Panc1 (cell line): Measurements from ENCODE around the gene ALDH1A1. TPM values are rescaled to one million over a fixed set of nuclear protein-coding genes. Genes with fewer than 3 reads are reported as not detected.

Source experiments
- ATAC-seq: fragments of 200-7000 bp; cut with Tn5 transposase; 2 replicates; pipeline ENCODE4 v1.9.1; 2020; ENCODE audit warnings: mild to moderate bottlenecking, moderate library complexity
- BruUV-seq: library from RNA; stranded (reverse); fragments of 400-500 nt; replicated peaks from 2 replicates; lab custom pipeline; 2021; lab: Mats Ljungman, UMichigan
- CTCF ChIA-PET: fragments of 300-600 bp; sonication (Branson Sonifier 250); formaldehyde crosslinking; loops from one replicate; lab custom pipeline; 2022; ENCODE audit warnings: antibody characterized with exemption; lab: Charles Lee
- POLR2A ChIA-PET: fragments of 300-600 bp; sonication (Branson Sonifier 250); formaldehyde crosslinking; loops from one replicate; lab custom pipeline; 2022; ENCODE audit warnings: antibody characterized with exemption; lab: Charles Lee
- DNase-seq: peaks from one replicate; pipeline ENCODE4 v3.0.0-alpha.2; 2010; ENCODE audit warnings: low read depth, low spot score
- H3K27ac ChIP-seq: 2 replicates; pipeline ENCODE4 v1.5.1; 2011; ENCODE audit warnings: mild to moderate bottlenecking, low read length, inconsistent platforms
- H3K27me3 ChIP-seq: fragments of 200-500 bp; sonication (Bioruptor generic); 2 replicates; pipeline ENCODE4 v1.6.0; 2014; ENCODE audit warnings: low read length, inconsistent platforms; ENCODE audit not compliant: control insufficient read depth, insufficient read depth
- H3K36me3 ChIP-seq: fragments of 200-500 bp; sonication (Bioruptor generic); 2 replicates; pipeline ENCODE4 v1.5.1; 2014; ENCODE audit warnings: inconsistent platforms, mild to moderate bottlenecking, low read length, moderate library complexity; ENCODE audit not compliant: control insufficient read depth, insufficient read depth
- H3K4me1 ChIP-seq: 2 replicates; pipeline ENCODE4 v1.5.1; 2011; ENCODE audit warnings: inconsistent platforms, mild to moderate bottlenecking, low read length, moderate library complexity; ENCODE audit not compliant: control insufficient read depth, insufficient read depth
- H3K4me3 ChIP-seq, 2 experiments: 2 replicates each; pipeline ENCODE4 v1.5.1; 2011 to 2012; ENCODE audit warnings: low read depth in 2 of 2, low read length in 2 of 2, mild to moderate bottlenecking in 2 of 2, inconsistent platforms in 1 of 2, moderate library complexity in 1 of 2
- H3K9me3 ChIP-seq: fragments of 200-500 bp; sonication (Bioruptor generic); 2 replicates; pipeline ENCODE4 v1.5.1; 2014; ENCODE audit warnings: low read depth, mild to moderate bottlenecking, inconsistent platforms, low read length, moderate library complexity; ENCODE audit not compliant: control insufficient read depth, insufficient read depth
- CTCF ChIP-seq: fragments of 450-650 bp; IDR thresholded peaks from 2 replicates; pipeline ENCODE4 v1.5.1; 2017; ENCODE audit warnings: mild to moderate bottlenecking
- POLR2AphosphoS5 ChIP-seq: IDR thresholded peaks from 2 replicates; pipeline ENCODE4 v1.6.1; 2012; ENCODE audit warnings: mild to moderate bottlenecking, low read depth, low read length, moderate library complexity
- REST ChIP-seq, 2 experiments: IDR thresholded peaks; 2 replicates each; pipeline ENCODE4 v1.6.1; 2011 to 2012; ENCODE audit warnings: low read depth in 2 of 2, control low read depth in 1 of 2, low read length in 1 of 2, mild to moderate bottlenecking in 1 of 2, moderate library complexity in 1 of 2; ENCODE audit not compliant: insufficient read depth in 1 of 2
- SIN3A ChIP-seq: IDR thresholded peaks from 2 replicates; pipeline ENCODE4 v1.6.1; 2012; ENCODE audit warnings: low read depth, mild to moderate bottlenecking, low read length, moderate library complexity, borderline replicate concordance; ENCODE audit not compliant: insufficient read depth
- TCF7L2 ChIP-seq: IDR thresholded peaks from 2 replicates; pipeline ENCODE4 v1.6.1; 2011; ENCODE audit warnings: mild to moderate bottlenecking, low read depth, low read length, inconsistent platforms
- in situ Hi-C: cut with HindIII; loops from 2 replicates; pipeline ENCODE4 v1.10.0; 2016; ENCODE audit warnings: low sequenced_read_pairs, low pct_unique_long_range_greater_than_20kb
- intact Hi-C: fragments of 100-400 bp; cut with micrococcal nuclease; formaldehyde crosslinking; loops from one replicate; pipeline ENCODE4 v1.10.0; 2022; ENCODE audit not compliant: unreplicated experiment
- total RNA-seq: library from RNA; stranded (reverse); gene quantifications from one replicate; pipeline ENCODE4 v1.2.1, GENCODE V29; 2021; ENCODE audit not compliant: unreplicated experiment

ALDH1A1 gene
- total RNA-seq, 1 experiment from 2014 or later: 0.54 TPM

- Histone ChIP-seq H3K4me3 (no peak overlapping the region), H3K4me1 (no peaks in the 10 kb centered on the region), H3K27me3 (no peaks in the 10 kb centered on the region), H3K36me3 (no peaks in the 10 kb centered on the region), H3K27ac (no peak overlapping the region), H3K9me3 (no peaks in the 10 kb centered on the region)
- no peak for ATAC-seq
- no peak for TF ChIP-seq CTCF
- no peak for TF ChIP-seq SIN3A
- no peak for TF ChIP-seq REST (IDR thresholded peaks at IDR 0.05; ENCODE audit: insufficient read depth in 1 of 2, low read depth in 2 of 2, low read length in 1 of 2)
- TF ChIP-seq TCF7L2: no peak
- no peak for TF ChIP-seq POLR2AphosphoS5
- ChIA-PET POLR2A (no interaction called here), CTCF (no interaction called here)
- intact Hi-C loops (no loop called here), in situ Hi-C loops (no loop called here)
- BruUV-seq: no TSS peak
- DNase-seq: no peak
Measured at GRCh38 chr9:72984226-72984947, 31.5 kb upstream of the ALDH1A1 start.

GRCh38 chr9:72983512-72984225 lies 30.8 kb upstream of the ALDH1A1 start:
- Histone ChIP-seq H3K36me3 (no peaks in the 10 kb centered on the region), H3K27me3 (no peaks in the 10 kb centered on the region), H3K4me1 (no peaks in the 10 kb centered on the region), H3K4me3 (no peak overlapping the region), H3K27ac (no peak overlapping the region), H3K9me3 (no peaks in the 10 kb centered on the region)
- no TSS peak for BruUV-seq
- intact Hi-C loops (no loop called here), in situ Hi-C loops (no loop called here)
- ATAC-seq: no peak
- POLR2A ChIA-PET: no interaction called here
- CTCF ChIA-PET: no interaction called here
- no peak for TF ChIP-seq TCF7L2
- no peak for DNase-seq

- DNase-seq (no peak), ATAC-seq (no peak)
- intact Hi-C loops: no loop called here
- H3K36me3 ChIP-seq: no peaks in the 10 kb centered on the region
- BruUV-seq: no TSS peak
- ChIA-PET POLR2A (no interaction called here), CTCF (no interaction called here)
- no peaks in the 10 kb centered on the region for H3K4me1 ChIP-seq
- in situ Hi-C loops: no loop called here
- no peak overlapping the region for H3K4me3 ChIP-seq
- no peaks in the 10 kb centered on the region for H3K27me3 ChIP-seq
- no peaks in the 10 kb centered on the region for H3K9me3 ChIP-seq
- H3K27ac ChIP-seq: no peak overlapping the region
- no peak for TF ChIP-seq POLR2AphosphoS5
- no peak for TF ChIP-seq SIN3A
Measured at GRCh38 chr9:72983056-72983455, 30.2 kb upstream of the ALDH1A1 start.
